Neuronal stem cell (in vitro differentiated cells): ENCODE measurements around the gene KLK5.
A peak's percentile ranks its signal among the peaks of the same experiment; 100 is the strongest.

ENCODE experiments used
- DNase-seq: peaks from one replicate; pipeline ENCODE4 v3.0.0-alpha.2; 2013; ENCODE audit warnings: low spot score
- H2AFZ ChIP-seq: one replicate; pipeline ENCODE4 v1.6.1; 2013; ENCODE audit warnings: mild to moderate bottlenecking, low read length, inconsistent platforms
- H2AK5ac ChIP-seq: 2 replicates; pipeline ENCODE4 v1.6.1; 2013; ENCODE audit warnings: low read depth, mild to moderate bottlenecking, inconsistent platforms, low read length, moderate library complexity, mixed read lengths
- H2BK120ac ChIP-seq: 2 replicates; pipeline ENCODE4 v1.6.1; 2013; ENCODE audit warnings: low read depth, mild to moderate bottlenecking, inconsistent platforms, low read length, moderate library complexity, mixed read lengths
- H2BK12ac ChIP-seq: one replicate; pipeline ENCODE4 v1.6.1; 2013; ENCODE audit warnings: low read length, inconsistent platforms
- H2BK15ac ChIP-seq: 2 replicates; pipeline ENCODE4 v1.6.1; 2013; ENCODE audit warnings: mild to moderate bottlenecking, low read length, inconsistent platforms, mixed read lengths
- H2BK5ac ChIP-seq: one replicate; pipeline ENCODE4 v1.6.1; 2013; ENCODE audit warnings: inconsistent platforms, mild to moderate bottlenecking, low read length, moderate library complexity
- H3K14ac ChIP-seq: one replicate; pipeline ENCODE4 v1.6.1; 2013; ENCODE audit warnings: low read length, inconsistent platforms
- H3K18ac ChIP-seq: 2 replicates; pipeline ENCODE4 v1.6.1; 2013; ENCODE audit warnings: low read length, inconsistent platforms
- H3K23ac ChIP-seq: 2 replicates; pipeline ENCODE4 v1.6.1; 2013; ENCODE audit warnings: low read depth, mild to moderate bottlenecking, mixed read lengths, low read length, inconsistent platforms; ENCODE audit not compliant: poor library complexity
- H3K27ac ChIP-seq: replicated peaks from 3 replicates; pipeline ENCODE4 v1.5.1; 2013; ENCODE audit warnings: low read length, inconsistent platforms
- H3K27me3 ChIP-seq, 3 experiments: 2 replicates each; pipeline ENCODE4 v1.6.1; 2013; ENCODE audit warnings: low read length in 3 of 3, mild to moderate bottlenecking in 2 of 3, inconsistent platforms in 1 of 3, low read depth in 1 of 3, mixed read lengths in 1 of 3, moderate library complexity in 1 of 3; ENCODE audit not compliant: control insufficient read depth in 3 of 3, insufficient read depth in 3 of 3
- H3K36me3 ChIP-seq, 2 donors: replicated peaks in 1 of 2; 2 replicates each; pipeline ENCODE4 v1.6.1; 2013; ENCODE audit warnings: low read length in 2 of 2; ENCODE audit not compliant: control insufficient read depth in 2 of 2, insufficient read depth in 2 of 2
- H3K4ac ChIP-seq: 2 replicates; pipeline ENCODE4 v1.6.1; 2013; ENCODE audit warnings: inconsistent platforms, mild to moderate bottlenecking, low read length, moderate library complexity
- H3K4me1 ChIP-seq, 2 donors: 1 replicate in 1 of 2; 2 replicates in 1 of 2; pipeline ENCODE4 v1.6.1; 2013; ENCODE audit warnings: low read length in 2 of 2, low read depth in 1 of 2; ENCODE audit not compliant: control insufficient read depth in 2 of 2, insufficient read depth in 1 of 2
- H3K4me2 ChIP-seq: one replicate; pipeline ENCODE4 v1.6.1; 2013; ENCODE audit warnings: mild to moderate bottlenecking, low read length, inconsistent platforms; ENCODE audit not compliant: insufficient read depth, poor library complexity, severe bottlenecking
- H3K4me3 ChIP-seq, 2 donors: 2 replicates each; pipeline ENCODE4 v1.5.1; 2013; ENCODE audit warnings: low read length in 2 of 2, mild to moderate bottlenecking in 2 of 2, inconsistent platforms in 1 of 2, moderate library complexity in 1 of 2
- H3K79me1 ChIP-seq: one replicate; pipeline ENCODE4 v1.6.1; 2013; ENCODE audit warnings: low read depth, mild to moderate bottlenecking, inconsistent platforms, low read length, moderate library complexity
- H3K9ac ChIP-seq: one replicate; pipeline ENCODE4 v1.6.1; 2013; ENCODE audit warnings: mild to moderate bottlenecking, low read depth, low read length, inconsistent platforms; ENCODE audit not compliant: poor library complexity
- H3K9me3 ChIP-seq, 2 donors: replicated peaks in 1 of 2; 2 replicates each; pipeline versions ENCODE3 to v1.6.1; 2013; ENCODE audit warnings: low read length in 2 of 2, mild to moderate bottlenecking in 2 of 2, inconsistent platforms in 1 of 2, low read depth in 1 of 2, mixed read lengths in 1 of 2, moderate library complexity in 1 of 2; ENCODE audit not compliant: control insufficient read depth in 2 of 2, insufficient read depth in 1 of 2
- H4K8ac ChIP-seq: one replicate; pipeline ENCODE4 v1.6.1; 2013; ENCODE audit warnings: low read depth, mild to moderate bottlenecking, inconsistent platforms, low read length, moderate library complexity
- H4K91ac ChIP-seq: one replicate; pipeline ENCODE4 v1.6.1; 2013; ENCODE audit warnings: low read length, low read depth, mild to moderate bottlenecking, inconsistent platforms; ENCODE audit not compliant: poor library complexity
- WGBS, 2 donors: extraction: QIAGEN DNeasy Blood & Tissue Kit; methylation state at CpG; one replicate each; pipeline ENCODE4 v1.1.7; 2013; ENCODE audit warnings: missing lambda C conversion rate in 2 of 2, mixed read lengths in 1 of 2; ENCODE audit not compliant: insufficient read length in 2 of 2, insufficient replicate concordance in 1 of 2; ENCODE audit errors: extremely low coverage in 2 of 2; 5-methylcytosine and 5-hydroxymethylcytosine counted together

The KLK5 gene

DNA sequence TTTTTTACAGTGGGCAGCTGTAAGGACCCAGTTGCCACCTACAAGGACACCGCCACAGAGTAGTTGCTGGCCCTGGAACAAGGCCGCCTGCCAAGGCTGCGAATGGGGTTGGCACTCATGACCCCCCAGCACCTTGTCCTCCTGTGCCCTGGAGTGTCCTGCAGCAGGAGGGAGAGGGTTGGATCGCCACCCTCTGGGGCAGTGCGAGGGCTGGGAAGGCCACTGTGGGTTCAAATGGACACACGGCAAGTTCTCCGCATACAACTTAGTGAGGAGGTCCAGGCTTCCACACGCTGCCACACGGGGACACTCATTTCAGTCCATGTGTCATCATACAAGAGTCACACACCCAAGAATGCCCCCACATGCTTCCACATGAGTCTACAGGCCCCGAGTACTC, 47.6 kb upstream of the KLK5 start:
- Histone ChIP-seq H3K23ac (no peak overlapping the region), H3K14ac (no peak overlapping the region), H4K91ac (no peak overlapping the region), H3K27me3 (peaks cover 0 to 5% (median 0%) of the 10 kb centered on the region in 3 experiments), H3K36me3 (no peaks in the 10 kb centered on the region), H3K4ac (no peak overlapping the region), H2BK15ac (peak overlapping the region; percentile 60), H3K4me2 (no peak overlapping the region), H3K79me1 (no peaks in the 10 kb centered on the region), H2AFZ (no peak overlapping the region), H2AK5ac (peak overlapping the region; percentile 90), H3K27ac (no peak overlapping the region), H3K18ac (peak overlapping the region; percentile 1), H3K4me3 (no peak overlapping the region), H2BK120ac (peak overlapping the region; percentile 90), H3K9ac (no peak overlapping the region), H4K8ac (no peak overlapping the region), H3K4me1 (peaks cover 0 to 8% of the 10 kb centered on the region in 2 donors), H3K9me3 (no peaks in the 10 kb centered on the region), H2BK5ac (no peak overlapping the region), H2BK12ac (peak overlapping the region; percentile 91)
- no CpG with 5 or more reads among the region's 10 CpGs for whole genome bisulfite sequencing, 2 donors
- DNase-seq = no peak

DNA sequence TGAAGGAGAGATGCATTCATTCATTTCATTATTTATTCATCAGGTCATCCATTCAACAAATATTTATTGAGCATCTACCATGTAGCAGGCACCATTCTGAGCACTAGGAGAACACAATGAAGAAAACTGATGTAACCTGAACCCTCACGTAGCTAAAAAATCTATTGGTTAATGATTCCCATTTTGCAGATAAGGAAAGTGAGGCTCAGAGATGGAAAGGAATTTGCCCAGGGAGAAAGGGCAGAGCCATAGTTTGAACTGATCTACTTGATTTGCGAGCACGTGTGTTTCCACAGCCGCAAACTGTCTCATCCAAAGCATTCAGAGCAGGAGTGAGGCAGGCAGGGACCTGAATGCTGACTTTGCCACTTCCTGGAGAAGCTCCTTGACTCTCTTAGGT, 45.8 kb upstream of the KLK5 start:
- H2AK5ac ChIP-seq = no peak overlapping the region
- no peak overlapping the region for H3K27ac ChIP-seq
- H4K91ac ChIP-seq = no peak overlapping the region
- no peak overlapping the region for H2BK12ac ChIP-seq
- H2BK15ac ChIP-seq = no peak overlapping the region
- no peak overlapping the region for H3K23ac ChIP-seq
- H3K9me3 ChIP-seq = no peaks in the 10 kb centered on the region
- H3K4ac ChIP-seq = no peak overlapping the region
- H3K4me1 ChIP-seq = peaks cover 0 to 8% of the 10 kb centered on the region in 2 donors
- H3K27me3 ChIP-seq = peaks cover 0 to 3% (median 0%) of the 10 kb centered on the region in 3 experiments
- no CpG with 5 or more reads among the region's 4 CpGs for WGBS, 2 donors
- H3K18ac ChIP-seq = no peak overlapping the region
- H3K9ac ChIP-seq = no peak overlapping the region
- H3K79me1 ChIP-seq = no peaks in the 10 kb centered on the region
- H3K14ac ChIP-seq = no peak overlapping the region
- H2BK5ac ChIP-seq = no peak overlapping the region
- H2AFZ ChIP-seq = no peak overlapping the region
- H3K4me3 ChIP-seq = no peak overlapping the region
- DNase-seq = no peak
- H3K4me2 ChIP-seq = no peak overlapping the region
- no peak overlapping the region for H2BK120ac ChIP-seq
- no peak overlapping the region for H4K8ac ChIP-seq
- no peaks in the 10 kb centered on the region for H3K36me3 ChIP-seq

DNA sequence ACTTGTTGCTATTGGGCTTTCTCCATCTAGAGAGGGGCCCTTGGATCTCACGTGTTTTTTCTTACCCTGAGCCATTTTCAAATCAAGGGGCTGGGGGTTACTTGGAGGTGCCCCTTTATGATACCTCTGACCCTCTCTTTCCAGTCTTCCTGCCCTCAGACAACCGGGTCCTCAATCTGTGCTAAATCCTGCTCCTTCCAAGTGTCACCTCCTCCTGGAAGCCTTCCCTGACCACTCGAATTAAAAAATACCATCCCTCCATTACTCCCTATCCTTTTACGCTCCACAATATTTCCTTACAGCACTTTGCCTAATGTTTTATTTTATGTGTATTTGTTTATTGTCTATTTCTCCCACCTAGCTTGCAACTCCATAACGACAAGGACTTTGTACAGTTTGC, 45.2 kb upstream of the KLK5 start:
- Histone ChIP-seq H3K14ac (no peak overlapping the region), H3K79me1 (no peaks in the 10 kb centered on the region), H2BK120ac (no peak overlapping the region), H2BK5ac (no peak overlapping the region), H3K4me2 (no peak overlapping the region), H3K9ac (no peak overlapping the region), H2BK12ac (no peak overlapping the region), H3K4me1 (peaks cover 0 to 8% of the 10 kb centered on the region in 2 donors), H3K27me3 (peaks cover 0 to 3% (median 0%) of the 10 kb centered on the region in 3 experiments), H3K36me3 (no peaks in the 10 kb centered on the region), H2AK5ac (no peak overlapping the region), H3K27ac (no peak overlapping the region), H3K4me3 (no peak overlapping the region), H4K8ac (no peak overlapping the region), H2BK15ac (no peak overlapping the region), H2AFZ (no peak overlapping the region), H3K18ac (no peak overlapping the region), H3K4ac (no peak overlapping the region), H3K9me3 (no peaks in the 10 kb centered on the region), H4K91ac (no peak overlapping the region), H3K23ac (no peak overlapping the region)
- WGBS, 2 donors = 100% methylated on average over 1 to 2 of the region's 5 CpGs
- DNase-seq = no peak

DNA sequence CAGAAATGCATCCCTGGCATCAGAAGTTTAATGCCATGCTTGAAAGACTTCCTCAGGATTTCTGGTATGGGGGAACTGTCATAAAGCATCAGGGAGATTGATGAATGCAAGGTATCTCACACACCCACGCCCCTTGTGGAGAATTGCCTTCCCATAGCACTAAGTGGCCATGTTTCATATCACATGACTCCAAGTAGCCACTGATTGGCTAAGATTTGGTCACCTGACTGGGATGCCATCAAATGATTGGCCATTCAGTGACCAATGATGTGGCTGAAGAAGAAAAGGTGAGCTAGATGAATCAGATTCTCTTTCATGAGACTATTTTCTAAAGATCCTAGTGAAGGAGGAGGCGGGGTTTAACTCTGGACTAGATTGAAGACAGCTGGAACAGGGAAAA, 41.3 kb upstream of the KLK5 start:
- Histone ChIP-seq H3K4me2 (no peak overlapping the region), H2BK5ac (no peak overlapping the region), H3K36me3 (no peaks in the 10 kb centered on the region), H4K8ac (no peak overlapping the region), H3K27me3 (peaks cover 0 to 5% (median 0%) of the 10 kb centered on the region in 3 experiments), H3K9me3 (no peaks in the 10 kb centered on the region), H3K27ac (no peak overlapping the region), H2AFZ (peak overlapping the region; percentile 48), H3K14ac (no peak overlapping the region), H2BK120ac (no peak overlapping the region), H3K18ac (no peak overlapping the region), H3K4me1 (no peaks in the 10 kb centered on the region), H3K4ac (no peak overlapping the region), H3K9ac (no peak overlapping the region), H2BK15ac (no peak overlapping the region), H2AK5ac (no peak overlapping the region), H3K23ac (no peak overlapping the region), H4K91ac (no peak overlapping the region), H3K4me3 (no peak overlapping the region), H2BK12ac (no peak overlapping the region), H3K79me1 (no peaks in the 10 kb centered on the region)
- no CpG with 5 or more reads among the region's 2 CpGs for WGBS, 2 donors
- DNase-seq = no peak
